ENCODE results near the gene FERMT3.

DNA sequence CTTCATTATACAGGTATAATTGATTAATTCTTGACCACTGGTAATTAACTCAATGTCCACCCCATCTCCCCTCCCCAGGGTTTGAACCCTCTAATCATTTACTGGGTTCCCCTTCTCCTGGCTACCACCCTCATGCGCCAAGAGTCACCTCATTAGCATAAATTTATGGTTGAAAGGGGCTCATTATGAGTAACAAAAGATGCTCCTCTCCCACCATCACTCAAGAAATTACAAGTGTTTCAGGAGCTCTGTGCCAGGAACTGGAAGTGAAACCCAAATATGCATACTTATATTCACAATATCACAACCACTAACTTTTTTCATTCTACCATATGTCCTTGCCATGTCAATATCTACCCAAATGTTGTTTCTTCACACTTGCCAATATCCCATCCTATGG lies 28.3 kb upstream of the FERMT3 start:
- no peak for TF ChIP-seq POLR2A (IDR thresholded peaks at IDR 0.05)
- TF ChIP-seq, protein P1, sequence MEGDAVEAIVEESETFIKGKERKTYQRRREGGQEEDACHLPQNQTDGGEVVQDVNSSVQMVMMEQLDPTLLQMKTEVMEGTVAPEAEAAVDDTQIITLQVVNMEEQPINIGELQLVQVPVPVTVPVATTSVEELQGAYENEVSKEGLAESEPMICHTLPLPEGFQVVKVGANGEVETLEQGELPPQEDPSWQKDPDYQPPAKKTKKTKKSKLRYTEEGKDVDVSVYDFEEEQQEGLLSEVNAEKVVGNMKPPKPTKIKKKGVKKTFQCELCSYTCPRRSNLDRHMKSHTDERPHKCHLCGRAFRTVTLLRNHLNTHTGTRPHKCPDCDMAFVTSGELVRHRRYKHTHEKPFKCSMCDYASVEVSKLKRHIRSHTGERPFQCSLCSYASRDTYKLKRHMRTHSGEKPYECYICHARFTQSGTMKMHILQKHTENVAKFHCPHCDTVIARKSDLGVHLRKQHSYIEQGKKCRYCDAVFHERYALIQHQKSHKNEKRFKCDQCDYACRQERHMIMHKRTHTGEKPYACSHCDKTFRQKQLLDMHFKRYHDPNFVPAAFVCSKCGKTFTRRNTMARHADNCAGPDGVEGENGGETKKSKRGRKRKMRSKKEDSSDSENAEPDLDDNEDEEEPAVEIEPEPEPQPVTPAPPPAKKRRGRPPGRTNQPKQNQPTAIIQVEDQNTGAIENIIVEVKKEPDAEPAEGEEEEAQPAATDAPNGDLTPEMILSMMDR (IDR thresholded peaks at IDR 0.05): no peak
